Measurements from ENCODE around the gene PLA2G6. TPM values are rescaled to one million over a fixed set of nuclear protein-coding genes. Genes with fewer than 3 reads are reported as not detected.

Gene PLA2G6
- total and polyA plus RNA-seq, 9 of the 15 experiments (the other 6 are each of a cell fraction or from before 2014, with no cell fraction given): 0.11 to 12.2 (median 9.7) TPM

- TF ChIP-seq MYNN (IDR thresholded peaks at IDR 0.05) (no peak), MYNN (CRISPR knock-in tag; IDR thresholded peaks at IDR 0.05) (no peak), NR2C2 (CRISPR knock-in tag; IDR thresholded peaks at IDR 0.05) (no peak), NR2C2 (tag; IDR thresholded peaks at IDR 0.05) (no peak), BRD4 (IDR thresholded peaks at IDR 0.05) (no peak)
Measured at GRCh38 chr22:38221908-38222796, 40.5 kb upstream of the PLA2G6 start (continued).

DNA sequence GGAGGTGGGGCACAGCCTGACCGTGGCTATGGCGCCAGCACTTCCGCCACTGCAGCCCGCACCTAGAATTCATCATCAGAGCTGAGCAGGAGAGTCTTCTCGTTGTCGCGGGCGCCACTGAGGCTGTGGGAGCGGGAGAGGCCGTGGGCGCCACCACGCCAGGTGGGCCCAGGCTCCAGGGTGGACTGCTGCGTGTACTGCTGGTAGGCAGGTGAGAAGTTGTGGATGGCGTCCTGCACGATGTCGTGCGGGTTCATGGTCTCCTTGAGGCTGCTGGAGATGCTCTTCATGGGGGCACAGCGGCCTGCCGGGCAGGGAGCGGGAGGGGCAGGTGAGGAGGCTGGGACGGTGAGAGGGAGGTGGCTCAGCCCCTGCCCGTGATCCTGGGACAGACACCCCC is 39.8 kb upstream of the PLA2G6 start:
- peaks cover 3% of the 10 kb centered on the region; the same call in 2 of the 3 replicates for H3K36me3 ChIP-seq (ENCODE audit: control insufficient read depth, insufficient read depth, low read length)
- 94% methylated on average over 7 of the region's 22 CpGs for WGBS (ENCODE audit: insufficient coverage, low coverage, missing lambda C conversion rate)
- ChIA-PET POLR2A (interaction anchor here (1.1 kb wide), 1 partner anchor 10 kb away, joined by 3 read pairs; no protein-coding TSS in a partner anchor), CTCF (ENCODE audit: low intra/inter-chr PET ratio) (no interaction called here)
- ATAC-seq (no peak), DNase-seq (ENCODE audit: extremely low read depth in 1 of 4, low spot score in 3 of 4) (no peak), FAIRE-seq (no peak)
- H3K27ac ChIP-seq (ENCODE audit: extremely low read depth, low read depth, low read length): no peak overlapping the region
- H3K79me2 ChIP-seq (ENCODE audit: control insufficient read depth, insufficient read depth, low read length): no peaks in the 10 kb centered on the region
- no peaks in the 10 kb centered on the region for H3K9me3 ChIP-seq (replicated peaks; ENCODE audit: control insufficient read depth, insufficient read depth, low read depth, low read length)
- no TSS peak for BruUV-seq (replicated peaks)
- intact Hi-C loops (cut with micrococcal nuclease): no loop called here
- no peak for TF ChIP-seq PTRF (tag; IDR thresholded peaks at IDR 0.05)
- TF ChIP-seq ZBTB33 (CRISPR knock-in tag; IDR thresholded peaks at IDR 0.05): peak; percentile 6; the same call in 1 of the 2 replicates
- no peak for TF ChIP-seq PRMT5 (CRISPR knock-in tag; IDR thresholded peaks at IDR 0.05)
- TF ChIP-seq MEF2A (IDR thresholded peaks at IDR 0.05; ENCODE audit: control insufficient read depth, low read depth, low read length): no peak
- TF ChIP-seq TCF7L2 (IDR thresholded peaks at IDR 0.05; ENCODE audit: low read depth, low read length): no peak
- TF ChIP-seq ZFPM2 (CRISPR knock-in tag; IDR thresholded peaks at IDR 0.05): no peak
- TF ChIP-seq ESRRA (IDR thresholded peaks at IDR 0.05; ENCODE audit: borderline replicate concordance, low read depth): no peak
- no peaks in the 10 kb centered on the region for H3K27me3 ChIP-seq (ENCODE audit: control insufficient read depth in 2 of 2, insufficient read depth in 2 of 2, low read length in 2 of 2)
- H3K4me2 ChIP-seq (ENCODE audit: insufficient read depth, low read length): no peak overlapping the region
- H3K9me1 ChIP-seq (ENCODE audit: control insufficient read depth, insufficient read depth, low read length): no peaks in the 10 kb centered on the region
- no peak overlapping the region for H3K4me3 ChIP-seq
- H2AFZ ChIP-seq (ENCODE audit: low read depth, low read length): no peak overlapping the region
- H3K4me1 ChIP-seq (replicated peaks in 1 of 2; ENCODE audit: control insufficient read depth in 2 of 2, insufficient read depth in 2 of 2, low read length in 2 of 2): peaks cover 0 to 19% of the 10 kb centered on the region in 2 experiments; a peak in 1 of 5 replicates
- in situ Hi-C loops (cut with MboI): no loop called here
- H3K9ac ChIP-seq (ENCODE audit: insufficient read depth in 1 of 2, low read depth in 2 of 2, low read length in 2 of 2): no peak overlapping the region
- no peaks in the 10 kb centered on the region for H4K20me1 ChIP-seq (replicated peaks; ENCODE audit: control insufficient read depth, insufficient read depth, low read length)

All from K562 (cell line).